ENCODE data around the gene ADAMTS19.

DNA sequence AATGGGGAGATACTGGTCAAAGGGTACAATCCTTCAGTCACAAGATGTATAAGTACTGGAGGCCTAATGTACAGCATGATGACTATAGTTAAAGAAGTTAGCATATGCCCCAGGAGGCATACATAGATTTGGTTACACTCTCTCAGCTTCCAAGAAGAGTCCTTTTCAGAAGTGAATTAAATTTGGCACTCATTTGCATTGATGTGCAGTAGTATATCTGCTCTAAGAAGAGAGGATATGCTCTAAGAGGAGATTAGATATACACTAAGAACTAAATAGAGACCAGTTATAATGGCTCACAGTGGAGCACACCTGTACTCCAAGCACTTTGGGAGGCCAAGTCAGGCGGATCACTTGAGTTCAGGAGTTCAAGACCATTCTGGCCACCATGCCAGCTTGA is 148.3 kb downstream of the ADAMTS19 start:
- no peak for TF ChIP-seq POLR2AphosphoS5 (IDR thresholded peaks at IDR 0.05; ENCODE audit: low read depth)
- TF ChIP-seq, protein P1, sequence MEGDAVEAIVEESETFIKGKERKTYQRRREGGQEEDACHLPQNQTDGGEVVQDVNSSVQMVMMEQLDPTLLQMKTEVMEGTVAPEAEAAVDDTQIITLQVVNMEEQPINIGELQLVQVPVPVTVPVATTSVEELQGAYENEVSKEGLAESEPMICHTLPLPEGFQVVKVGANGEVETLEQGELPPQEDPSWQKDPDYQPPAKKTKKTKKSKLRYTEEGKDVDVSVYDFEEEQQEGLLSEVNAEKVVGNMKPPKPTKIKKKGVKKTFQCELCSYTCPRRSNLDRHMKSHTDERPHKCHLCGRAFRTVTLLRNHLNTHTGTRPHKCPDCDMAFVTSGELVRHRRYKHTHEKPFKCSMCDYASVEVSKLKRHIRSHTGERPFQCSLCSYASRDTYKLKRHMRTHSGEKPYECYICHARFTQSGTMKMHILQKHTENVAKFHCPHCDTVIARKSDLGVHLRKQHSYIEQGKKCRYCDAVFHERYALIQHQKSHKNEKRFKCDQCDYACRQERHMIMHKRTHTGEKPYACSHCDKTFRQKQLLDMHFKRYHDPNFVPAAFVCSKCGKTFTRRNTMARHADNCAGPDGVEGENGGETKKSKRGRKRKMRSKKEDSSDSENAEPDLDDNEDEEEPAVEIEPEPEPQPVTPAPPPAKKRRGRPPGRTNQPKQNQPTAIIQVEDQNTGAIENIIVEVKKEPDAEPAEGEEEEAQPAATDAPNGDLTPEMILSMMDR (IDR thresholded peaks at IDR 0.05; ENCODE audit: insufficient read depth, low read length): no peak
- TF ChIP-seq SPI1 (IDR thresholded peaks at IDR 0.05; ENCODE audit: borderline replicate concordance, low read depth): no peak
- TF ChIP-seq, protein P2, sequence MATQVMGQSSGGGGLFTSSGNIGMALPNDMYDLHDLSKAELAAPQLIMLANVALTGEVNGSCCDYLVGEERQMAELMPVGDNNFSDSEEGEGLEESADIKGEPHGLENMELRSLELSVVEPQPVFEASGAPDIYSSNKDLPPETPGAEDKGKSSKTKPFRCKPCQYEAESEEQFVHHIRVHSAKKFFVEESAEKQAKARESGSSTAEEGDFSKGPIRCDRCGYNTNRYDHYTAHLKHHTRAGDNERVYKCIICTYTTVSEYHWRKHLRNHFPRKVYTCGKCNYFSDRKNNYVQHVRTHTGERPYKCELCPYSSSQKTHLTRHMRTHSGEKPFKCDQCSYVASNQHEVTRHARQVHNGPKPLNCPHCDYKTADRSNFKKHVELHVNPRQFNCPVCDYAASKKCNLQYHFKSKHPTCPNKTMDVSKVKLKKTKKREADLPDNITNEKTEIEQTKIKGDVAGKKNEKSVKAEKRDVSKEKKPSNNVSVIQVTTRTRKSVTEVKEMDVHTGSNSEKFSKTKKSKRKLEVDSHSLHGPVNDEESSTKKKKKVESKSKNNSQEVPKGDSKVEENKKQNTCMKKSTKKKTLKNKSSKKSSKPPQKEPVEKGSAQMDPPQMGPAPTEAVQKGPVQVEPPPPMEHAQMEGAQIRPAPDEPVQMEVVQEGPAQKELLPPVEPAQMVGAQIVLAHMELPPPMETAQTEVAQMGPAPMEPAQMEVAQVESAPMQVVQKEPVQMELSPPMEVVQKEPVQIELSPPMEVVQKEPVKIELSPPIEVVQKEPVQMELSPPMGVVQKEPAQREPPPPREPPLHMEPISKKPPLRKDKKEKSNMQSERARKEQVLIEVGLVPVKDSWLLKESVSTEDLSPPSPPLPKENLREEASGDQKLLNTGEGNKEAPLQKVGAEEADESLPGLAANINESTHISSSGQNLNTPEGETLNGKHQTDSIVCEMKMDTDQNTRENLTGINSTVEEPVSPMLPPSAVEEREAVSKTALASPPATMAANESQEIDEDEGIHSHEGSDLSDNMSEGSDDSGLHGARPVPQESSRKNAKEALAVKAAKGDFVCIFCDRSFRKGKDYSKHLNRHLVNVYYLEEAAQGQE (IDR thresholded peaks at IDR 0.05; ENCODE audit: insufficient replicate concordance, low read depth): no peak
